ENCODE results near the gene PCNT.
"Not testable (repeated sequence)": the region's sequence is repeated elsewhere in the genome, so short reads cannot be mapped to it uniquely, and the experiment has no call there.

Gene PCNT

DNA sequence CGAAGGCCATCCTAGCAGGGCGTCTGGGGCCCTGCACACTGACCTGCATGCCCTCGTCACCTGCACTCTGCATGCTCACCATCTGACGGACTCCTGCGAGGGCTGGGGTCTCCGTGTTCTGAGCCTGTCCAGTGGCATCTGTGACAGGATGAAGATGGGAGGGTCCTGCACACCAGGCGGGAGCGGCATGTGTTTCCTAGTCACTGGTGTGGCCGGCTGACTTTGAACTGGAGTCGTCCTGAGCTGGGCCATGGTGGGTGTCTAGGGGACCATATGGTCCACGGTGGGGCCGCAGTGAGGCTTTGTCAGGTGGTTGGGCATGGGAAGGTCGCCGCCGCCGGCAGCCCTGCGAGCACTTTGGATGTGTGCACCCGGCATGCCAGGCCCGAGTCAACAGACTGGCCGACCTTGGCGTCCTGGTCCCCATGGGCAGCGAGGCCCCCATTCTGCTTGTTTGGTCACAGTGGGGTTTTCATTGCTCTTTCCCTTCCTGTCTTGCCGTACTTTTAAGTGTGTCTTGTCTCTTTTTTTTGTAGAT is 118.1 kb downstream of the PCNT start:
- no peak overlapping the region for H3K4me3 ChIP-seq (replicated peaks; ENCODE audit: insufficient read depth, low read length)
- TF ChIP-seq SPI1 (IDR thresholded peaks at IDR 0.05; ENCODE audit: borderline replicate concordance, low read depth): no peak
- DNase-seq (ENCODE audit: low read depth in 1 of 2, low spot score in 1 of 2): no peak
- H3K27ac ChIP-seq (replicated peaks): no peak overlapping the region
- H3K27me3 ChIP-seq (ENCODE audit: insufficient read depth, poor library complexity, severe bottlenecking): no peaks in the 10 kb centered on the region

DNA sequence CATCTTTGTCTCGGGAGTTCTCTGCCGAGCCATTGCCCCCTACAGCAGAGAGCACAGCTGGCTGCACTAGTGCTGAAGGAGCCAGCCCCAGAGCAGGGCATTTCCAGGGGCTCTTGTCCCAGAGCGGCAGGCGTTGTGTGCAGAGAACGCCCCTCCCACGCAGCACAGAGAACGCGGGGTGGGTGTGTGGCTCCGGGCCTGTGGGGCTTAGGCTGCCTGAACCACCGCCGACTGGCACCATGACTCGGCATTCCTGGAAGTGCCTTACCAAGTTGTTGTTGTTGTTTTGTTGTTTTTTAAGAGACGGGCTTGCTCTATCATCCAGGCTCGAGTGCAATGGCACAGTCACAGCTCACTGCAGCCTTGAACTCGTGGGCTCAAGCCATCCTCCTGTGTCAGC is 119.0 kb downstream of the PCNT start:
- TF ChIP-seq SPI1 (IDR thresholded peaks at IDR 0.05; ENCODE audit: borderline replicate concordance, low read depth) (no peak), GABPA (IDR thresholded peaks at IDR 0.05; ENCODE audit: low read depth) (no peak), POLR2AphosphoS5 (IDR thresholded peaks at IDR 0.05; ENCODE audit: low read depth) (no peak)
- TF ChIP-seq, protein P1, sequence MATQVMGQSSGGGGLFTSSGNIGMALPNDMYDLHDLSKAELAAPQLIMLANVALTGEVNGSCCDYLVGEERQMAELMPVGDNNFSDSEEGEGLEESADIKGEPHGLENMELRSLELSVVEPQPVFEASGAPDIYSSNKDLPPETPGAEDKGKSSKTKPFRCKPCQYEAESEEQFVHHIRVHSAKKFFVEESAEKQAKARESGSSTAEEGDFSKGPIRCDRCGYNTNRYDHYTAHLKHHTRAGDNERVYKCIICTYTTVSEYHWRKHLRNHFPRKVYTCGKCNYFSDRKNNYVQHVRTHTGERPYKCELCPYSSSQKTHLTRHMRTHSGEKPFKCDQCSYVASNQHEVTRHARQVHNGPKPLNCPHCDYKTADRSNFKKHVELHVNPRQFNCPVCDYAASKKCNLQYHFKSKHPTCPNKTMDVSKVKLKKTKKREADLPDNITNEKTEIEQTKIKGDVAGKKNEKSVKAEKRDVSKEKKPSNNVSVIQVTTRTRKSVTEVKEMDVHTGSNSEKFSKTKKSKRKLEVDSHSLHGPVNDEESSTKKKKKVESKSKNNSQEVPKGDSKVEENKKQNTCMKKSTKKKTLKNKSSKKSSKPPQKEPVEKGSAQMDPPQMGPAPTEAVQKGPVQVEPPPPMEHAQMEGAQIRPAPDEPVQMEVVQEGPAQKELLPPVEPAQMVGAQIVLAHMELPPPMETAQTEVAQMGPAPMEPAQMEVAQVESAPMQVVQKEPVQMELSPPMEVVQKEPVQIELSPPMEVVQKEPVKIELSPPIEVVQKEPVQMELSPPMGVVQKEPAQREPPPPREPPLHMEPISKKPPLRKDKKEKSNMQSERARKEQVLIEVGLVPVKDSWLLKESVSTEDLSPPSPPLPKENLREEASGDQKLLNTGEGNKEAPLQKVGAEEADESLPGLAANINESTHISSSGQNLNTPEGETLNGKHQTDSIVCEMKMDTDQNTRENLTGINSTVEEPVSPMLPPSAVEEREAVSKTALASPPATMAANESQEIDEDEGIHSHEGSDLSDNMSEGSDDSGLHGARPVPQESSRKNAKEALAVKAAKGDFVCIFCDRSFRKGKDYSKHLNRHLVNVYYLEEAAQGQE (IDR thresholded peaks at IDR 0.05; ENCODE audit: insufficient replicate concordance, low read depth): no peak
- TF ChIP-seq, protein P2, sequence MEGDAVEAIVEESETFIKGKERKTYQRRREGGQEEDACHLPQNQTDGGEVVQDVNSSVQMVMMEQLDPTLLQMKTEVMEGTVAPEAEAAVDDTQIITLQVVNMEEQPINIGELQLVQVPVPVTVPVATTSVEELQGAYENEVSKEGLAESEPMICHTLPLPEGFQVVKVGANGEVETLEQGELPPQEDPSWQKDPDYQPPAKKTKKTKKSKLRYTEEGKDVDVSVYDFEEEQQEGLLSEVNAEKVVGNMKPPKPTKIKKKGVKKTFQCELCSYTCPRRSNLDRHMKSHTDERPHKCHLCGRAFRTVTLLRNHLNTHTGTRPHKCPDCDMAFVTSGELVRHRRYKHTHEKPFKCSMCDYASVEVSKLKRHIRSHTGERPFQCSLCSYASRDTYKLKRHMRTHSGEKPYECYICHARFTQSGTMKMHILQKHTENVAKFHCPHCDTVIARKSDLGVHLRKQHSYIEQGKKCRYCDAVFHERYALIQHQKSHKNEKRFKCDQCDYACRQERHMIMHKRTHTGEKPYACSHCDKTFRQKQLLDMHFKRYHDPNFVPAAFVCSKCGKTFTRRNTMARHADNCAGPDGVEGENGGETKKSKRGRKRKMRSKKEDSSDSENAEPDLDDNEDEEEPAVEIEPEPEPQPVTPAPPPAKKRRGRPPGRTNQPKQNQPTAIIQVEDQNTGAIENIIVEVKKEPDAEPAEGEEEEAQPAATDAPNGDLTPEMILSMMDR (IDR thresholded peaks at IDR 0.05; ENCODE audit: insufficient read depth, low read length): no peak
- Histone ChIP-seq H3K27ac (replicated peaks) (no peak overlapping the region), H3K4me3 (replicated peaks; ENCODE audit: insufficient read depth, low read length) (no peak overlapping the region), H3K27me3 (ENCODE audit: insufficient read depth, poor library complexity, severe bottlenecking) (no peaks in the 10 kb centered on the region)
- no peak for DNase-seq (ENCODE audit: low read depth in 1 of 2, low spot score in 1 of 2)

DNA sequence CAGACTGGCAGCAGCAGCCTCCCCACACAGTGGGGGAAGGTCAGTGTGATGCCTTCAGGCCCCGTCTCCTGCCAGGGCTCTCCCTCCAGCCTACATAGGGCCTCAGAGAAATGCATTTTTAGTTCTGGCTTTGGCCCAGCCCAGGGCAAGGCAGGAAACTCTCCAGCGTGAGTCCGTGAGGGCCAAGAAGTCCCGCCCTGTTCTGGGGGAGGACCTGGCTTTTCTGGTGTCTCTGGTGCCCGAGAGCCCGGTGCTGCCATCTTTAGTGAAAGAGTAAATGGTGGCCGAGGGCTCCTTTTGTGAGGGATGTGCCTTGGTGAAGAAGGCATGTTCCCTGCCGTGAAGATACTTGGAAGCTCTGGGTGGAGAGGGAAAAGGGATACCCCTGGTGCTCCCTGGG is 120.0 kb downstream of the PCNT start:
- Histone ChIP-seq H3K27me3 (ENCODE audit: insufficient read depth, poor library complexity, severe bottlenecking) (no peaks in the 10 kb centered on the region), H3K4me3 (replicated peaks; ENCODE audit: insufficient read depth, low read length) (no peak overlapping the region), H3K27ac (replicated peaks) (no peak overlapping the region)
- TF ChIP-seq GABPA (IDR thresholded peaks at IDR 0.05; ENCODE audit: low read depth): no peak
- no peak for TF ChIP-seq POLR2AphosphoS5 (IDR thresholded peaks at IDR 0.05; ENCODE audit: low read depth)
- no peak for TF ChIP-seq SPI1 (IDR thresholded peaks at IDR 0.05; ENCODE audit: borderline replicate concordance, low read depth)
- TF ChIP-seq, protein P1 (IDR thresholded peaks at IDR 0.05; ENCODE audit: insufficient replicate concordance, low read depth): no peak
- TF ChIP-seq, protein P2 (IDR thresholded peaks at IDR 0.05; ENCODE audit: insufficient read depth, low read length): no peak
- no peak for DNase-seq (ENCODE audit: low read depth in 1 of 2, low spot score in 1 of 2)

DNA sequence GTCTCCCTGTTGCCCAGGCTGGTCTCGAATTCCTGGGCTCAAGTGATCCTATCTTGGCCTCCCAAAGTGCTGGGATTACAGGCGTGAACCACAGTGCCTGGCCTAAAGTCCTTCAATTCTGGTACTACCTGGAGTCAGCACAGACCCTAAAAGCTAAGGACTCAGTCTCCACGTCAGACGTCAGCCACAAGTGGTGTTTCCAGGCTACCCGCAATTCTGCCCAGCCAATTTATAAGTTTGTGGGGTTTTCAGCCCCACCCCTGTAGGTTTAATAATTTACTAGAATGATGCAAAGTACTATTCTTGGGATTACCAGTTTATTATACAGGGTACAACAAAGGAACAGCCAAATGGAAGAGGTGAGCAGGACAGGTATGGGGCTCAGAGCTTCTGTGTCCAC is 124.2 kb downstream of the PCNT start:
- Histone ChIP-seq H3K27me3 (ENCODE audit: insufficient read depth, poor library complexity, severe bottlenecking) (no peaks in the 10 kb centered on the region), H3K27ac (replicated peaks) (no peak overlapping the region), H3K4me3 (replicated peaks; ENCODE audit: insufficient read depth, low read length) (no peak overlapping the region)
- TF ChIP-seq SPI1 (IDR thresholded peaks at IDR 0.05; ENCODE audit: borderline replicate concordance, low read depth) (no peak), POLR2AphosphoS5 (IDR thresholded peaks at IDR 0.05; ENCODE audit: low read depth) (no peak), GABPA (IDR thresholded peaks at IDR 0.05; ENCODE audit: low read depth) (no peak)
- TF ChIP-seq, protein P2 (IDR thresholded peaks at IDR 0.05; ENCODE audit: insufficient read depth, low read length): no peak
- TF ChIP-seq, protein P1 (IDR thresholded peaks at IDR 0.05; ENCODE audit: insufficient replicate concordance, low read depth): no peak
- DNase-seq (ENCODE audit: low read depth in 1 of 2, low spot score in 1 of 2): no peak

DNA sequence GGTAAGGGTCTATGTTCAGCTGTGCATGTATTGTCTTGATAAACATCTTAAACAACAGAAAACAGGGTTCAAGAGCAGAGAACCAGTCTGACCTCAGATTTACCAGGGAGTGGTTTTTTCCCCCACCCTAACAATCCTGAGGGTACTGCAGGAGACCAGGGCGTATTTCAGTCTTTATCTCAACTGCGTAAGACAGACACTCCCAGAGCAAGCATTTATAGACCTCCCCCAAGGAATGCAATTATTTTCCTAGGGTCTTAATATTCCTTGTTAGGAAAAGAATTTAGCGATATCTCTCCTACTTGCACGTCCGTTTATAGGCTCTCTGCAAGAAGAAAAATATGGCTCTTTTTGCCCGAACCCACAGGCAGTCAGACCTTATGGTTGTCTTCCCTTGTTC is 124.9 kb downstream of the PCNT start:
- H3K4me3 ChIP-seq (replicated peaks; ENCODE audit: insufficient read depth, low read length); DNase-seq (ENCODE audit: low read depth in 1 of 2, low spot score in 1 of 2); H3K27ac ChIP-seq (replicated peaks); H3K27me3 ChIP-seq (ENCODE audit: insufficient read depth, poor library complexity, severe bottlenecking): not testable (repeated sequence)
